Kasumi-1 (cell line): ENCODE measurements around the gene WFS1.

Experiments used
- DNase-seq, 2 experiments: peaks; one replicate each; lab custom pipeline; 2025; lab: John Stamatoyannopoulos, UW

The WFS1 gene

GRCh38 chr4:6235012-6235411, 34.6 kb upstream of the WFS1 start:
- no peak for DNase-seq

- no peak for DNase-seq
Observed at GRCh38 chr4:6235901-6236640, 33.6 kb upstream of the WFS1 start.

- no peak for DNase-seq
Observed at GRCh38 chr4:6236816-6237390, 32.7 kb upstream of the WFS1 start.

- no peak for DNase-seq
Observed at GRCh38 chr4:6239486-6239885, 30.2 kb upstream of the WFS1 start.

GRCh38 chr4:6239968-6240367, 29.7 kb upstream of the WFS1 start:
- no peak for DNase-seq

- no peak for DNase-seq
Observed at GRCh38 chr4:6241062-6241845, 28.4 kb upstream of the WFS1 start.

- no peak for DNase-seq
Observed at GRCh38 chr4:6242271-6243029, 27.2 kb upstream of the WFS1 start.

- no peak for DNase-seq
Observed at GRCh38 chr4:6245246-6246169, 24.1 kb upstream of the WFS1 start.

GRCh38 chr4:6246170-6246634, 23.4 kb upstream of the WFS1 start:
- DNase-seq: no peak

- no peak for DNase-seq
Observed at GRCh38 chr4:6248394-6248793, 21.3 kb upstream of the WFS1 start.

GRCh38 chr4:6250235-6250983, 19.2 kb upstream of the WFS1 start:
- DNase-seq: peak; percentile 65 to 66

- no peak for DNase-seq
Observed at GRCh38 chr4:6250984-6251295, 18.7 kb upstream of the WFS1 start.

GRCh38 chr4:6251365-6251764, 18.3 kb upstream of the WFS1 start:
- DNase-seq: no peak

GRCh38 chr4:6252051-6252450, 17.6 kb upstream of the WFS1 start:
- no peak for DNase-seq

- DNase-seq: no peak
Observed at GRCh38 chr4:6253111-6253510, 16.5 kb upstream of the WFS1 start.

GRCh38 chr4:6253961-6254360, 15.7 kb upstream of the WFS1 start:
- DNase-seq: no peak

- DNase-seq: no peak
Observed at GRCh38 chr4:6256141-6256540, 13.5 kb upstream of the WFS1 start.

GRCh38 chr4:6257247-6258025, 12.2 kb upstream of the WFS1 start:
- DNase-seq: peak; percentile 59 to 77

GRCh38 chr4:6258026-6258360, 11.7 kb upstream of the WFS1 start:
- no peak for DNase-seq

- no peak for DNase-seq
Observed at GRCh38 chr4:6258741-6259140, 10.9 kb upstream of the WFS1 start.
